H1 (cell line): ENCODE measurements around the gene FCN3. TPM values are rescaled to one million over a fixed set of nuclear protein-coding genes. Genes with fewer than 3 reads are reported as not detected.

ENCODE experiments used
- CTCF ChIA-PET: fragments of 300-600 bp; sonication (Branson Sonifier 250); formaldehyde crosslinking; loops from one replicate; lab custom pipeline; 2021; ENCODE audit not compliant: partially characterized antibody; lab: Charles Lee
- POLR2A ChIA-PET: fragments of 300-600 bp; sonication (Branson Sonifier 250); formaldehyde crosslinking; loops from one replicate; lab custom pipeline; 2021; ENCODE audit warnings: inconsistent platforms; ENCODE audit not compliant: partially characterized antibody; lab: Charles Lee
- DNase-seq, 2 experiments: peaks; one replicate each; pipeline versions ENCODE4 v3.0.0 to v3.0.0-alpha.2; 2010 to 2022; ENCODE audit warnings: low spot score in 2 of 2, low read depth in 1 of 2, mixed read lengths in 1 of 2
- FAIRE-seq: peaks from 2 replicates; lab custom pipeline; 2011; peaks lifted over from hg19 to GRCh38; lab: Jason Lieb, UNC
- H2AFZ ChIP-seq: 2 replicates; pipeline ENCODE4 v1.8.1; 2012; ENCODE audit warnings: low read length, inconsistent platforms
- H2AK5ac ChIP-seq: 2 replicates; pipeline ENCODE4 v1.6.1; 2013; ENCODE audit warnings: low read depth, low read length
- H2BK120ac ChIP-seq: replicated peaks from 2 replicates; pipeline ENCODE3; 2013; ENCODE audit warnings: low read depth, low read length, inconsistent platforms
- H2BK12ac ChIP-seq: 2 replicates; pipeline ENCODE4 v1.6.1; 2013; ENCODE audit warnings: low read depth, low read length
- H2BK15ac ChIP-seq: 2 replicates; pipeline ENCODE4 v1.6.1; 2013; ENCODE audit warnings: low read length
- H2BK20ac ChIP-seq: 2 replicates; pipeline ENCODE4 v1.6.1; 2013; ENCODE audit warnings: low read length
- H2BK5ac ChIP-seq: 2 replicates; pipeline ENCODE4 v1.6.1; 2013; ENCODE audit warnings: low read depth, low read length
- H3K14ac ChIP-seq: 2 replicates; pipeline ENCODE4 v1.6.1; 2013; ENCODE audit warnings: inconsistent platforms; ENCODE audit not compliant: insufficient read length
- H3K18ac ChIP-seq: 2 replicates; pipeline ENCODE4 v1.6.1; 2013; ENCODE audit warnings: low read length; ENCODE audit errors: extremely low read depth
- H3K23ac ChIP-seq: 2 replicates; pipeline ENCODE4 v1.6.1; 2013; ENCODE audit warnings: inconsistent platforms; ENCODE audit not compliant: insufficient read length
- H3K23me2 ChIP-seq: 2 replicates; pipeline ENCODE4 v1.6.1; 2013; ENCODE audit warnings: low read depth, low read length
- H3K27ac ChIP-seq: 2 replicates; pipeline ENCODE4 v1.6.1; 2011; ENCODE audit warnings: low read depth, low read length, inconsistent platforms
- H3K27me3 ChIP-seq, 4 experiments: replicated peaks in 1 of 4; 1 replicate in 1 of 4; 2 replicates in 3 of 4; pipeline versions ENCODE4 v1.6.1 to v1.8.1; 2011 to 2013; ENCODE audit warnings: low read length in 3 of 4, mild to moderate bottlenecking in 3 of 4, inconsistent platforms in 2 of 4, mixed read lengths in 2 of 4, moderate library complexity in 1 of 4; ENCODE audit not compliant: control insufficient read depth in 3 of 4, insufficient read depth in 3 of 4; ENCODE audit errors: extremely low read depth in 1 of 4
- H3K36me3 ChIP-seq, 4 experiments: 2 replicates each; pipeline versions ENCODE4 v1.6.1 to v1.8.1; 2011 to 2013; ENCODE audit warnings: mild to moderate bottlenecking in 4 of 4, low read length in 3 of 4, moderate library complexity in 2 of 4, control low read depth in 1 of 4, inconsistent platforms in 1 of 4; ENCODE audit not compliant: insufficient read depth in 4 of 4, control insufficient read depth in 2 of 4
- H3K4ac ChIP-seq: replicated peaks from 2 replicates; pipeline ENCODE3; 2013; ENCODE audit warnings: low read length, low read depth, mixed read lengths, inconsistent platforms; ENCODE audit not compliant: insufficient read length
- H3K4me1 ChIP-seq, 4 experiments: replicated peaks in 1 of 4; 1 replicate in 1 of 4; 2 replicates in 3 of 4; pipeline versions ENCODE4 v1.6.1 to v1.8.1; 2011 to 2013; ENCODE audit warnings: low read length in 3 of 4, inconsistent platforms in 2 of 4, mixed read lengths in 1 of 4; ENCODE audit not compliant: insufficient read depth in 4 of 4, control insufficient read depth in 3 of 4
- H3K4me2 ChIP-seq, 2 experiments: 2 replicates each; pipeline versions ENCODE4 v1.6.1 to v1.8.1; 2011 to 2013; ENCODE audit warnings: low read depth in 2 of 2, low read length in 2 of 2, control low read depth in 1 of 2, inconsistent platforms in 1 of 2, mild to moderate bottlenecking in 1 of 2; ENCODE audit not compliant: insufficient read depth in 1 of 2
- H3K4me3 ChIP-seq, 4 experiments: fragments of 200-600, 300-600 bp in 1 of 4; sonication (generic), shearing (Covaris generic), sonication (Bioruptor Twin) in 1 of 4; 2 replicates each; pipeline versions ENCODE4 v1.5.1 to v1.8.1; 2011 to 2016; ENCODE audit warnings: low read length in 4 of 4, low read depth in 3 of 4, control low read depth in 2 of 4, inconsistent platforms in 2 of 4, mild to moderate bottlenecking in 2 of 4, mixed read lengths in 1 of 4, moderate library complexity in 1 of 4; ENCODE audit not compliant: insufficient read depth in 2 of 4; ENCODE audit errors: extremely low read depth in 1 of 4
- H3K56ac ChIP-seq: replicated peaks from 2 replicates; pipeline ENCODE3; 2013; ENCODE audit warnings: low read depth, mild to moderate bottlenecking, mixed read lengths, low read length, inconsistent platforms; ENCODE audit not compliant: insufficient read length
- H3K79me1 ChIP-seq: 2 replicates; pipeline ENCODE4 v1.6.1; 2013; ENCODE audit warnings: low read depth, low read length, control low read depth
- H3K79me2 ChIP-seq, 2 experiments: 2 replicates each; pipeline versions ENCODE4 v1.6.1 to v1.8.1; 2012 to 2013; ENCODE audit warnings: low read length in 2 of 2, mild to moderate bottlenecking in 2 of 2, inconsistent platforms in 1 of 2; ENCODE audit not compliant: insufficient read depth in 2 of 2, control insufficient read depth in 1 of 2
- H3K9ac ChIP-seq, 4 experiments: replicated peaks in 1 of 4; 1 replicate in 1 of 4; 2 replicates in 3 of 4; pipeline versions ENCODE4 v1.6.1 to v1.8.1; 2011 to 2013; ENCODE audit warnings: low read depth in 3 of 4, low read length in 3 of 4, control low read depth in 2 of 4, mild to moderate bottlenecking in 2 of 4, moderate library complexity in 2 of 4, inconsistent platforms in 1 of 4; ENCODE audit errors: extremely low read depth in 1 of 4
- H3K9me3 ChIP-seq, 2 experiments: 2 replicates each; pipeline versions ENCODE4 v1.6.1 to v1.8.1; 2012 to 2013; ENCODE audit warnings: mild to moderate bottlenecking in 2 of 2, moderate library complexity in 2 of 2, control low read depth in 1 of 2, inconsistent platforms in 1 of 2, low read depth in 1 of 2, low read length in 1 of 2, mixed read lengths in 1 of 2; ENCODE audit not compliant: insufficient read depth in 2 of 2
- H4K20me1 ChIP-seq, 2 experiments: replicated peaks in 1 of 2; 2 replicates each; pipeline versions ENCODE3 to v1.8.1; 2011 to 2013; ENCODE audit warnings: inconsistent platforms in 2 of 2, low read length in 2 of 2, mild to moderate bottlenecking in 1 of 2; ENCODE audit not compliant: insufficient read depth in 2 of 2, control insufficient read depth in 1 of 2
- H4K5ac ChIP-seq: 2 replicates; pipeline ENCODE4 v1.6.1; 2013; ENCODE audit warnings: low read length, low read depth, mixed read lengths, inconsistent platforms; ENCODE audit not compliant: insufficient read length
- H4K8ac ChIP-seq: 2 replicates; pipeline ENCODE4 v1.8.0; 2013; ENCODE audit warnings: mild to moderate bottlenecking, moderate library complexity, low read length, inconsistent platforms; ENCODE audit not compliant: insufficient read depth; ENCODE audit errors: extremely low read depth
- H4K91ac ChIP-seq: replicated peaks from 2 replicates; pipeline ENCODE3; 2013; ENCODE audit warnings: low read length, mixed read lengths, inconsistent platforms; ENCODE audit not compliant: insufficient read length
- CEBPB ChIP-seq: IDR thresholded peaks from 2 replicates; pipeline ENCODE4 v1.6.1; 2012; ENCODE audit warnings: low read depth, low read length
- KDM1A ChIP-seq: fragments of 200-600, 300-600 bp; sonication (generic); IDR thresholded peaks from 2 replicates; pipeline ENCODE4 v1.7.1; 2016; ENCODE audit warnings: mild to moderate bottlenecking, low read length, borderline replicate concordance
- WGBS, 2 experiments: shearing (Covaris generic) in 1 of 2; methylation state at CpG; one replicate each; pipeline versions ENCODE4 v1.1.6 to v1.1.7; 2013 to 2015; ENCODE audit warnings: low lambda C conversion rate in 2 of 2, mixed read lengths in 2 of 2, inconsistent platforms in 1 of 2, low coverage in 1 of 2, missing lambda C conversion rate in 1 of 2; ENCODE audit not compliant: insufficient replicate concordance in 2 of 2, insufficient coverage in 1 of 2, insufficient read length in 1 of 2; ENCODE audit errors: extremely low coverage in 1 of 2, missing lambda C conversion rate in 1 of 2; 5-methylcytosine and 5-hydroxymethylcytosine counted together
- polyA plus RNA-seq, 7 experiments: library from polyadenylated mRNA; depleted of rRNA in 3 of 7; stranded (reverse) in 5 of 7; unstranded in 2 of 7; fragments of >200 nt in 5 of 7; fragments of 200-250 nt in 2 of 7; gene quantifications; 1 replicate in 5 of 7; 2 replicates in 1 of 7; 4 replicates in 1 of 7; pipeline versions ENCODE4 v1.2.1 to v1.2.3, GENCODE V29; 2011 to 2013; ENCODE audit warnings: missing spikeins in 2 of 7, mixed read lengths in 2 of 7
- total RNA-seq: library from RNA; stranded (reverse); fragmentation: NEBNext Ultra II Directional; extraction: Animal tissue kit (Norgen Biotek cat#: 25700); gene quantifications from 2 replicates; pipeline ENCODE4 v1.2.1, GENCODE V29; 2021
- TF ChIP-seq, protein P1 (sequence below): IDR thresholded peaks from 2 replicates; pipeline ENCODE4 v1.6.1; 2011; ENCODE audit warnings: low read length, improper control_type of control experiment

FCN3 gene
- total and polyA plus RNA-seq, 2 of the 8 experiments (the other 6 are each of a cell fraction or from before 2014, with no cell fraction given), result 0.30 to 0.57 TPM

DNA sequence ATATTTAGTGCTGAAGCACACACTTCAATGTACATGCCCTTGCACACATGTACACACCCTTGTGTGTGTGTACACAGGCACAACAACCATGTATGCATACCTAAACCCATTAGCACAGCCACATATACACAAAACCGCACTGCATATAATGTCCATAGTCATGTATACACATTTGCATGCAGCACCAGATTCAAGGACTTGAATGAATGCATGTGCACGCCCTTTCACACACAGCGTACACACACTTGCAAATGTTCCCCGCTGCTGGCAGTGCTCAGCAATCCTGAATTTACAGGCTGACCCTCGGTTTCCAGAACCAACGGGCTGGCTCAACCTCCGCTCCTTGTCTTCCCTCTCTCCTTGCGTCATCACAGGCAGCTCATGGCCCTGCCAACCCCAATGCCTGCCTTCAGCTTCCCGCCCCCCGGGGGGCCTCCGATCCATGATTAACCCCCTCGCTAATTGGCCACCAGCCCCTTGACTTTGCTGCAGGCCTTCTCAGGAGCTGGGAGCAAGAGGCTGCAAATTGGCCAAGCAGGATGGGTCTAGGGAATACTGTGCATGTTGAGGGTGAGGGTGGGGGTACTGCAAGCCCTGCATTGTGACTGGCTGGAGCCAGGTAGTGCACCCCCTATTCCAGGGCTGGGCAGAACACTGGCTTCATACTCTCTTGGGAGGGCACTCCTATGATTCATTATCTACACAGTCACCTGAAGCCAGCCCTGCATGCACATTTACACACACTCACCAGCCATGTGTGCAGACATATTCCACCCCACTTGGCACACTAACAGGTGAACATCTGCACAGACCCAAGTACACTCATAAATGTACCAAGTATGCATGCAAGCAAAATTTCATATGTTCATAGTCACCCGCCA lies 25.7 kb upstream of the FCN3 start:
- H2BK12ac ChIP-seq, result no peak overlapping the region
- peaks cover 0 to 4% of the 10 kb centered on the region in 2 experiments for H4K20me1 ChIP-seq
- H2BK5ac ChIP-seq, result no peak overlapping the region
- H2BK120ac ChIP-seq, result no peak overlapping the region
- H3K14ac ChIP-seq, result no peak overlapping the region
- no peaks in the 10 kb centered on the region for H3K79me2 ChIP-seq
- CTCF ChIA-PET, result interaction anchor here (0.6 to 37.8 kb wide), 13 partner anchors 12 to 262 kb away, joined by 3 to 863 read pairs (median 52); partner anchors contain the start of genes AHDC1, GPR3 and MAP3K6
- no peak overlapping the region for H4K5ac ChIP-seq
- H3K79me1 ChIP-seq, result no peaks in the 10 kb centered on the region
- H4K8ac ChIP-seq, result no peak overlapping the region
- no peak overlapping the region for H3K18ac ChIP-seq
- H3K36me3 ChIP-seq, result no peaks in the 10 kb centered on the region
- no peak overlapping the region for H3K4me3 ChIP-seq
- DNase-seq, result no peak
- no peaks in the 10 kb centered on the region for H3K23me2 ChIP-seq
- FAIRE-seq, result no peak
- H3K27ac ChIP-seq, result no peak overlapping the region
- H2BK15ac ChIP-seq, result no peak overlapping the region
- H2BK20ac ChIP-seq, result no peak overlapping the region
- no peak overlapping the region for H3K23ac ChIP-seq
- no peaks in the 10 kb centered on the region for H3K9me3 ChIP-seq
- H2AFZ ChIP-seq, result no peak overlapping the region
- peaks cover 9 to 42% (median 20%) of the 10 kb centered on the region in 4 experiments for H3K4me1 ChIP-seq
- no peak overlapping the region for H2AK5ac ChIP-seq
- no peaks in the 10 kb centered on the region for H3K27me3 ChIP-seq
- POLR2A ChIA-PET, result interaction anchor here (0.8 to 1.8 kb wide), 7 partner anchors 16 to 205 kb away, joined by 3 to 6 read pairs (median 3); partner anchors contain the start of gene MAP3K6
- TF ChIP-seq CEBPB (peak; percentile 70), KDM1A (peak; percentile 85; the same call in 1 of the 2 replicates)
- TF ChIP-seq, protein P1, sequence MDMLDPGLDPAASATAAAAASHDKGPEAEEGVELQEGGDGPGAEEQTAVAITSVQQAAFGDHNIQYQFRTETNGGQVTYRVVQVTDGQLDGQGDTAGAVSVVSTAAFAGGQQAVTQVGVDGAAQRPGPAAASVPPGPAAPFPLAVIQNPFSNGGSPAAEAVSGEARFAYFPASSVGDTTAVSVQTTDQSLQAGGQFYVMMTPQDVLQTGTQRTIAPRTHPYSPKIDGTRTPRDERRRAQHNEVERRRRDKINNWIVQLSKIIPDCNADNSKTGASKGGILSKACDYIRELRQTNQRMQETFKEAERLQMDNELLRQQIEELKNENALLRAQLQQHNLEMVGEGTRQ, result no peak
- no peak overlapping the region for H4K91ac ChIP-seq
- no peak overlapping the region for H3K4ac ChIP-seq
- WGBS, 2 experiments, result 76% methylated on average over 13 of the region's 13 CpGs; no CpG with 5 or more reads in 1 of the 2 experiments
- H3K9ac ChIP-seq, result no peak overlapping the region
- no peak overlapping the region for H3K4me2 ChIP-seq
- H3K56ac ChIP-seq, result no peak overlapping the region
